ENCODE data around the gene KCTD10.

- TF ChIP-seq CTCF (IDR thresholded peaks at IDR 0.05; ENCODE audit: low read length) (no peak), EZH2 (IDR thresholded peaks at IDR 0.05; ENCODE audit: borderline replicate concordance, low read length) (no peak)
Observed at GRCh38 chr12:109462868-109463692, 14.0 kb downstream of the KCTD10 start.

Measured in OCI-LY1 (cell line).